DND-41 (cell line): ENCODE results near the gene FSIP1.

ENCODE experiments used
- ATAC-seq: fragments of 200-7000 bp; cut with Tn5 transposase; 3 replicates; pipeline ENCODE4 v1.9.1; 2021; ENCODE audit warnings: low read depth; ENCODE audit not compliant: insufficient read depth
- DNase-seq: peaks from one replicate; pipeline ENCODE4 v3.0.0-alpha.2; 2020
- H2AFZ ChIP-seq: 2 replicates; pipeline ENCODE4 v1.6.0; 2012; ENCODE audit warnings: low read depth, low read length
- H3K27ac ChIP-seq: 2 replicates; pipeline ENCODE4 v1.5.1; 2012; ENCODE audit warnings: low read length, inconsistent platforms
- H3K27me3 ChIP-seq: fragments of 200-600 bp; sonication (generic); 2 replicates; pipeline ENCODE4 v1.6.0; 2012; ENCODE audit warnings: low read length, mild to moderate bottlenecking, inconsistent platforms; ENCODE audit not compliant: insufficient read depth, poor library complexity
- H3K36me3 ChIP-seq: 2 replicates; pipeline ENCODE4 v1.5.1; 2012; ENCODE audit warnings: low read length, inconsistent platforms; ENCODE audit not compliant: insufficient read depth
- H3K4me1 ChIP-seq: 2 replicates; pipeline ENCODE4 v1.5.1; 2012; ENCODE audit warnings: mild to moderate bottlenecking, low read length; ENCODE audit not compliant: insufficient read depth
- H3K4me2 ChIP-seq: 2 replicates; pipeline ENCODE4 v1.6.0; 2012; ENCODE audit warnings: mild to moderate bottlenecking, moderate library complexity, low read length, inconsistent platforms; ENCODE audit not compliant: insufficient read depth
- H3K4me3 ChIP-seq, 2 experiments: fragments of 200-600 bp in 1 of 2; shearing (Covaris generic) in 1 of 2; 2 replicates each; pipeline ENCODE4 v1.5.1; 2012 to 2016; ENCODE audit warnings: inconsistent platforms in 2 of 2, low read length in 2 of 2, mild to moderate bottlenecking in 2 of 2, low read depth in 1 of 2, moderate library complexity in 1 of 2
- H3K79me2 ChIP-seq: 2 replicates; pipeline ENCODE4 v1.6.0; 2012; ENCODE audit warnings: low read length, inconsistent platforms; ENCODE audit not compliant: insufficient read depth
- H3K9ac ChIP-seq: 2 replicates; pipeline ENCODE4 v1.6.0; 2012; ENCODE audit warnings: low read depth, mild to moderate bottlenecking, inconsistent platforms, low read length, moderate library complexity
- H3K9me3 ChIP-seq: 2 replicates; pipeline ENCODE4 v1.5.1; 2012; ENCODE audit warnings: low read length, moderate library complexity, mild to moderate bottlenecking, inconsistent platforms; ENCODE audit not compliant: insufficient read depth, severe bottlenecking
- H4K20me1 ChIP-seq: 2 replicates; pipeline ENCODE4 v1.6.0; 2012; ENCODE audit warnings: low read length; ENCODE audit not compliant: insufficient read depth
- EZH2 ChIP-seq: IDR thresholded peaks from 3 replicates; pipeline ENCODE4 v1.6.1; 2012; ENCODE audit warnings: borderline replicate concordance, low read depth, mild to moderate bottlenecking, moderate library complexity, low read length, inconsistent platforms; ENCODE audit not compliant: severe bottlenecking
- TF ChIP-seq, protein P1 (sequence below): IDR thresholded peaks from 2 replicates; pipeline ENCODE4 v1.5.1; 2012; ENCODE audit warnings: borderline replicate concordance, low read length, moderate library complexity, mild to moderate bottlenecking; ENCODE audit not compliant: poor library complexity, severe bottlenecking; ENCODE audit errors: extremely low read depth

The FSIP1 gene

GRCh38 chr15:39657181-39657580, 125.5 kb downstream of the FSIP1 start:
- Histone ChIP-seq H3K4me3 (no peak overlapping the region), H2AFZ (no peak overlapping the region), H3K9ac (no peak overlapping the region), H4K20me1 (no peaks in the 10 kb centered on the region), H3K27me3 (no peaks in the 10 kb centered on the region), H3K4me1 (no peaks in the 10 kb centered on the region), H3K36me3 (no peaks in the 10 kb centered on the region), H3K27ac (no peak overlapping the region), H3K79me2 (no peaks in the 10 kb centered on the region), H3K9me3 (no peaks in the 10 kb centered on the region), H3K4me2 (no peak overlapping the region)
- ATAC-seq (no peak), DNase-seq (no peak)
- TF ChIP-seq, protein P1, sequence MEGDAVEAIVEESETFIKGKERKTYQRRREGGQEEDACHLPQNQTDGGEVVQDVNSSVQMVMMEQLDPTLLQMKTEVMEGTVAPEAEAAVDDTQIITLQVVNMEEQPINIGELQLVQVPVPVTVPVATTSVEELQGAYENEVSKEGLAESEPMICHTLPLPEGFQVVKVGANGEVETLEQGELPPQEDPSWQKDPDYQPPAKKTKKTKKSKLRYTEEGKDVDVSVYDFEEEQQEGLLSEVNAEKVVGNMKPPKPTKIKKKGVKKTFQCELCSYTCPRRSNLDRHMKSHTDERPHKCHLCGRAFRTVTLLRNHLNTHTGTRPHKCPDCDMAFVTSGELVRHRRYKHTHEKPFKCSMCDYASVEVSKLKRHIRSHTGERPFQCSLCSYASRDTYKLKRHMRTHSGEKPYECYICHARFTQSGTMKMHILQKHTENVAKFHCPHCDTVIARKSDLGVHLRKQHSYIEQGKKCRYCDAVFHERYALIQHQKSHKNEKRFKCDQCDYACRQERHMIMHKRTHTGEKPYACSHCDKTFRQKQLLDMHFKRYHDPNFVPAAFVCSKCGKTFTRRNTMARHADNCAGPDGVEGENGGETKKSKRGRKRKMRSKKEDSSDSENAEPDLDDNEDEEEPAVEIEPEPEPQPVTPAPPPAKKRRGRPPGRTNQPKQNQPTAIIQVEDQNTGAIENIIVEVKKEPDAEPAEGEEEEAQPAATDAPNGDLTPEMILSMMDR: no peak
- no peak for TF ChIP-seq EZH2

DNA sequence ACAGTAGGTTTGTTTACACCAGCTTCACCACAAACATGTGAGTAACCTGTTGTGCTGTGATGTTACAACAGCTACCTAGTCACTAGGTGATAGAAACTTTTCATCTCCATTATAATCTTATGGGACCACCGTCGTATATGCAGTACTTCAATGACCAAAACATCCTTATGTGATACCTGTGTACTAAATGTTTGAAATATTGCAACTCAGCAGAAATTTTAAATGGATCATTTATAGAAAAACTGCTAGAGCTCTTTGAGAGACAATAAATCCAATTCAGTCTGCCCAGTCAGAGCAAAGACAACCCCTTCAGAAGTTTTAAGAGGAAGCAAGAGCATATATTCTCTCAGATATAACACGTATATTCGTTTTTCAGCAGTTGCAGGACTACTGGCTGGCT, 128.3 kb downstream of the FSIP1 start:
- no peak overlapping the region for H3K9ac ChIP-seq
- TF ChIP-seq, protein P1: no peak
- TF ChIP-seq EZH2: no peak
- H3K4me3 ChIP-seq: no peak overlapping the region
- H3K4me2 ChIP-seq: no peak overlapping the region
- no peaks in the 10 kb centered on the region for H3K79me2 ChIP-seq
- H3K4me1 ChIP-seq: no peaks in the 10 kb centered on the region
- no peak overlapping the region for H3K27ac ChIP-seq
- H2AFZ ChIP-seq: no peak overlapping the region
- no peaks in the 10 kb centered on the region for H4K20me1 ChIP-seq
- H3K9me3 ChIP-seq: no peaks in the 10 kb centered on the region
- peaks cover 8% of the 10 kb centered on the region for H3K27me3 ChIP-seq
- H3K36me3 ChIP-seq: no peaks in the 10 kb centered on the region
- no peak for DNase-seq
- no peak for ATAC-seq

DNA sequence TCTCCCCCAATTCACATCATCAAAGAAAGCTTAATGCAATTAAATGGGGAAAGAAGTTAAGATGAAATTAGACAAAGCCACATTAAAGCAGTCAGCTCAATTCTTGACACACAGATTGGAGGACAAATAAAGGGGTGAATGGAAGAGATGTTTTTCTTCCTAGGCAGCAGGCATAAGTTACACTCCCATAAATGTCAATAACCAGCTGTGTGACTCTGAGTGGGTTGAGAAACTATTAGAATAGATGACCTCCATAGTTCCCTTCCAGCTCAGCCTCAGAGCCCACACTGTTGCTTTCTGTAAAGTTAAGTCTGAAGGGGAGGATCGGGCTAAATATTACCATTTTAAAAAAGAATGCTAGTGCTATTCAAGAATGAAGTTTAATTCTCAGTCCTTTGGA, 130.8 kb downstream of the FSIP1 start:
- Histone ChIP-seq H3K9me3 (no peaks in the 10 kb centered on the region), H3K27ac (no peak overlapping the region), H3K4me3 (no peak overlapping the region), H3K27me3 (peaks cover 8% of the 10 kb centered on the region), H3K4me1 (no peaks in the 10 kb centered on the region), H2AFZ (no peak overlapping the region), H3K9ac (no peak overlapping the region), H3K36me3 (no peaks in the 10 kb centered on the region), H3K79me2 (no peaks in the 10 kb centered on the region), H4K20me1 (no peaks in the 10 kb centered on the region), H3K4me2 (no peak overlapping the region)
- TF ChIP-seq, protein P1: no peak
- TF ChIP-seq EZH2: no peak
- ATAC-seq (no peak), DNase-seq (no peak)

DNA sequence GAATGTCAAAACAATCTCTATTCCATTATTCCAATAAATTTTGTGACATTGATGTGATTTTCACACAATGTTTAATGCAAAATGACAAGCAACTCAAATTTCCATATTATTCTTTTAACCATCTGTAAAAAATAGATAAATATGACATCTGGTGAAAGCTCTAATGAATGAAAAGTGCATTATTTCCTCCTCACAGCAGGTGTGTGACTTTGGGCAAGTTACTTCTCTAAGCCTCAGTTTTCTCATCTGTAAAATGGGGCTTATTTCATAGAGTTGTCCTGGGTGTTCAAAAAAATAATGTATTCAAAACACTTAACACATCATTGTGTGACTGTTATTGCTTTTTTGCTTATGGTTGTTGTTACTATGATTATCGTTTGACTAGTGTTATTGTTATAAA, 131.3 kb downstream of the FSIP1 start:
- ATAC-seq: no peak
- H4K20me1 ChIP-seq: no peaks in the 10 kb centered on the region
- TF ChIP-seq EZH2: no peak
- TF ChIP-seq, protein P1: no peak

More for the DNA sequence above, 131.3 kb downstream of the FSIP1 start:
- H3K79me2 ChIP-seq: no peaks in the 10 kb centered on the region
- H3K9me3 ChIP-seq: no peaks in the 10 kb centered on the region
- H3K4me1 ChIP-seq: no peaks in the 10 kb centered on the region
- no peak overlapping the region for H3K9ac ChIP-seq
- H3K4me3 ChIP-seq: no peak overlapping the region
- no peak overlapping the region for H3K4me2 ChIP-seq
- no peak for DNase-seq
- H3K27ac ChIP-seq: no peak overlapping the region
- H3K36me3 ChIP-seq: no peaks in the 10 kb centered on the region
- peaks cover 8% of the 10 kb centered on the region for H3K27me3 ChIP-seq
- no peak overlapping the region for H2AFZ ChIP-seq
